ENCODE results near the gene DCAF7. TPM values are rescaled to one million over a fixed set of nuclear protein-coding genes. Genes with fewer than 3 reads are reported as not detected.
A peak's percentile ranks its signal among the peaks of the same experiment; 100 is the strongest.

DCAF7 gene
- total RNA-seq, 1 experiment from 2014 or later = 91.5 TPM

GRCh38 chr17:63592797-63593196, 42.5 kb downstream of the DCAF7 start (continued):
- TF ChIP-seq MXD4 (CRISPR knock-in tag; IDR thresholded peaks at IDR 0.05; ENCODE audit: borderline replicate concordance) = no peak
- TF ChIP-seq FOXJ3 (CRISPR knock-in tag; IDR thresholded peaks at IDR 0.05; ENCODE audit: borderline replicate concordance) = no peak

GRCh38 chr17:63595132-63595531, 44.9 kb downstream of the DCAF7 start:
- Mint-ChIP-seq H3K9me3 (no peaks in the 10 kb centered on the region), H3K4me3 (no peak overlapping the region), H3K27ac (peak overlapping the region; percentile 3; the same call in 1 of the 2 replicates), H3K4me1 (no peaks in the 10 kb centered on the region), H3K36me3 (peaks cover 20% of the 10 kb centered on the region), H3K27me3 (ENCODE audit: low read depth) (no peaks in the 10 kb centered on the region)
- POLR2A ChIA-PET = no interaction called here
- DNase-seq (ENCODE audit: low spot score) (no peak), ATAC-seq (no peak)
- TF ChIP-seq JUN (CRISPR knock-in tag; IDR thresholded peaks at IDR 0.05) (no peak), USF2 (CRISPR knock-in tag; IDR thresholded peaks at IDR 0.05) (no peak), IRF2 (CRISPR knock-in tag; IDR thresholded peaks at IDR 0.05; ENCODE audit: borderline replicate concordance, low read depth) (no peak), SP1 (CRISPR knock-in tag; conservative IDR thresholded peaks at IDR 0.05) (no peak), E2F1 (CRISPR knock-in tag; IDR thresholded peaks at IDR 0.05) (no peak), FOXP1 (CRISPR knock-in tag; IDR thresholded peaks at IDR 0.05; ENCODE audit: borderline replicate concordance) (no peak), ATF3 (CRISPR knock-in tag; conservative IDR thresholded peaks at IDR 0.05) (no peak), EMX1 (CRISPR knock-in tag; IDR thresholded peaks at IDR 0.05) (no peak), HMGXB4 (CRISPR knock-in tag; IDR thresholded peaks at IDR 0.05) (no peak), SOX15 (CRISPR knock-in tag; IDR thresholded peaks at IDR 0.05) (no peak), RELA (CRISPR knock-in tag; IDR thresholded peaks at IDR 0.05; ENCODE audit: borderline replicate concordance) (no peak), HMGA2 (CRISPR knock-in tag; IDR thresholded peaks at IDR 0.05) (no peak), MXD4 (CRISPR knock-in tag; IDR thresholded peaks at IDR 0.05; ENCODE audit: borderline replicate concordance) (no peak), TCF7 (CRISPR knock-in tag; IDR thresholded peaks at IDR 0.05; ENCODE audit: low read depth) (no peak), ZSCAN18 (CRISPR knock-in tag; IDR thresholded peaks at IDR 0.05) (no peak), IRF1 (CRISPR knock-in tag; IDR thresholded peaks at IDR 0.05) (no peak)
- CTCF ChIA-PET = interaction anchor here (1.5 kb wide), 1 partner anchor 17 kb away, joined by 3 read pairs; no protein-coding TSS in a partner anchor

All from WTC11 (cell line).